Lung (tissue), 12 donors: ENCODE results near the gene DDA1. TPM values are rescaled to one million over a fixed set of nuclear protein-coding genes. Genes with fewer than 3 reads are reported as not detected.

Experiments
- ATAC-seq: fragments of 200-7000 bp; cut with Tn5 transposase; one replicate; pipeline ENCODE4 v1.9.1; 2020; ENCODE audit warnings: moderate number of reproducible peaks; ENCODE audit not compliant: insufficient read depth, low FRiP score
- DNase-seq, 3 donors: peaks; one replicate each; pipeline ENCODE4 v3.0.0-alpha.2; 2013 to 2017
- H3K27ac ChIP-seq, 2 donors: one replicate each; pipeline ENCODE4 v1.5.1; 2013; ENCODE audit warnings: mild to moderate bottlenecking in 2 of 2, moderate library complexity in 2 of 2, control low read depth in 1 of 2, inconsistent platforms in 1 of 2, low read depth in 1 of 2, low read length in 1 of 2
- H3K27me3 ChIP-seq, 3 donors: one replicate each; pipeline ENCODE4 v1.5.1; 2013; ENCODE audit warnings: low read length in 2 of 3; ENCODE audit not compliant: control insufficient read depth in 3 of 3, insufficient read depth in 3 of 3
- H3K36me3 ChIP-seq, 4 donors: one replicate each; pipeline ENCODE4 v1.5.1; 2013; ENCODE audit warnings: low read length in 4 of 4, mild to moderate bottlenecking in 1 of 4, moderate library complexity in 1 of 4; ENCODE audit not compliant: control insufficient read depth in 4 of 4, insufficient read depth in 4 of 4
- H3K4me1 ChIP-seq, 5 donors: one replicate each; pipeline ENCODE4 v1.5.1; 2013; ENCODE audit warnings: low read length in 5 of 5, mild to moderate bottlenecking in 2 of 5, moderate library complexity in 1 of 5; ENCODE audit not compliant: control insufficient read depth in 5 of 5, insufficient read depth in 5 of 5
- H3K4me3 ChIP-seq: one replicate; pipeline ENCODE4 v1.5.1; 2013; ENCODE audit warnings: mild to moderate bottlenecking, control low read depth, moderate library complexity
- H3K9ac ChIP-seq, 2 donors: one replicate each; pipeline ENCODE4 v1.5.1; 2013; ENCODE audit warnings: low read length in 2 of 2, control low read depth in 1 of 2; ENCODE audit not compliant: insufficient read depth in 1 of 2
- H3K9me3 ChIP-seq, 4 donors: one replicate each; pipeline ENCODE4 v1.5.1; 2013; ENCODE audit warnings: low read length in 3 of 4, mild to moderate bottlenecking in 1 of 4, moderate library complexity in 1 of 4; ENCODE audit not compliant: control insufficient read depth in 4 of 4, insufficient read depth in 3 of 4
- CTCF ChIP-seq: IDR thresholded peaks from 2 replicates; pipeline ENCODE4 v1.5.1; 2012; ENCODE audit warnings: mild to moderate bottlenecking; ENCODE audit errors: control extremely low read depth, extremely low read depth
- WGBS, 2 donors: extraction: QIAGEN DNeasy Blood & Tissue Kit; methylation state at CpG; one replicate each; pipeline ENCODE4 v1.1.7; 2013; 5-methylcytosine and 5-hydroxymethylcytosine counted together
- polyA plus RNA-seq, 2 donors: library from polyadenylated mRNA; stranded (reverse); fragments of 200-250 nt; gene quantifications; one replicate each; pipeline ENCODE4 v1.2.1, GENCODE V29; 2013
- total RNA-seq, 2 donors: library from RNA; depleted of rRNA in 1 of 2; stranded (reverse); fragments of >200 nt in 1 of 2; gene quantifications; one replicate each; pipeline ENCODE4 v1.2.1, GENCODE V29; 2014 to 2021
- donor health status: control.
- donor health status: control.
- donor health status: Bipolar disorder and iron deficiency.
- donor health status: healthy.
- donor health status: DM: yes; HTN: yes; CAD: no.

Gene DDA1
- total and polyA plus RNA-seq, 4 donors: 16.1 to 66.5 (median 50.5) TPM

DNA sequence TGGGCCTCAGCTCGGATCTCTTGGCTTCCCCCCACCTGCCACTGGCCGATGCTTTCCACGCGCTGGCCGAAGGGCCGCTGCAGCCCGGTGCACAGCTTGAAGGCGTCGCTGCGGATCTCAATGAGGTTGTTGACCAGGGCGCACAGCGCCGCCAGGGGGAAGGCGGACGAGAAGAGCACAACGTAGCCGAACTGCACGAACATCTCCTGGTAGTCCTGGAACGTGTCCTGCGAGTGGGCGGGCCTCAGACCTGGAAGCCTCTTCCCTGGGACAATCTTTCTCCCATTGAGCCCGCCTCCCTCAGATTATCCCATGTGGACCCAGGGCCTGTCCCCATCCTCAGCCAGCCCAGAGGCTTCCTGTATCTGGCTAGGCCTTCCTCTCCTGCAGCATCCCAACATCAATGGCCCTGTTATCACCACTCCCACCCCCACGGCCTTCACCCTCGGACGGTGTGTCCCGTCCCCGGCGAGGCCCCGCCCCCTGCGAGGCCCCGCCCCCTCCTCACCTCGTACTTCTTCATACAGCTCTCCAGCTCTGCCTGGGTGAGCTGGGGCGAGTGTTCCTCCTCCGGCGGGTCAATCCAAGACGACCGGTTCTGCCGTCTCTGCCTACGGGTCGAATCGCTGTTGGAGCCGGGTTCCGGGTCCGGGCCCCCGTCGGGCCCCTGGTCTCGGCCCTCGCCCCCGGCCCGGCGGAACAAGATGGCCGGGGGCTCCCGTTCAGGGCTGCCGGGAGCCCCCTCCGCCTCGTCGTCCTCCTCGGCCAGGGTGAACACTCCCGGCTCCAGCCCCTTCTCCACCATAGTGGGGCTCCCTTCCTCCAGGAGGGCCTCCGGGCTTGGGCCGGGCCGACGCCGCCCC is 18.5 kb downstream of the DDA1 start:
- Histone ChIP-seq H3K4me3 (peak overlapping the region; percentile 24), H3K36me3 (peaks cover 0 to 14% (median 2%) of the 10 kb centered on the region in 4 donors), H3K4me1 (peaks cover 0 to 8% (median 3%) of the 10 kb centered on the region in 5 donors), H3K9ac (no peak overlapping the region), H3K27ac (no peak overlapping the region), H3K9me3 (no peaks in the 10 kb centered on the region), H3K27me3 (peaks cover 0 to 9% (median 2%) of the 10 kb centered on the region in 3 donors)
- DNase-seq (peak; percentile 63 to 77 (median 72)), ATAC-seq (peak; percentile 75)
- WGBS, 2 donors: 34 to 40% methylated on average over 58 to 64 of the region's 64 CpGs
- no peak for TF ChIP-seq CTCF

DNA sequence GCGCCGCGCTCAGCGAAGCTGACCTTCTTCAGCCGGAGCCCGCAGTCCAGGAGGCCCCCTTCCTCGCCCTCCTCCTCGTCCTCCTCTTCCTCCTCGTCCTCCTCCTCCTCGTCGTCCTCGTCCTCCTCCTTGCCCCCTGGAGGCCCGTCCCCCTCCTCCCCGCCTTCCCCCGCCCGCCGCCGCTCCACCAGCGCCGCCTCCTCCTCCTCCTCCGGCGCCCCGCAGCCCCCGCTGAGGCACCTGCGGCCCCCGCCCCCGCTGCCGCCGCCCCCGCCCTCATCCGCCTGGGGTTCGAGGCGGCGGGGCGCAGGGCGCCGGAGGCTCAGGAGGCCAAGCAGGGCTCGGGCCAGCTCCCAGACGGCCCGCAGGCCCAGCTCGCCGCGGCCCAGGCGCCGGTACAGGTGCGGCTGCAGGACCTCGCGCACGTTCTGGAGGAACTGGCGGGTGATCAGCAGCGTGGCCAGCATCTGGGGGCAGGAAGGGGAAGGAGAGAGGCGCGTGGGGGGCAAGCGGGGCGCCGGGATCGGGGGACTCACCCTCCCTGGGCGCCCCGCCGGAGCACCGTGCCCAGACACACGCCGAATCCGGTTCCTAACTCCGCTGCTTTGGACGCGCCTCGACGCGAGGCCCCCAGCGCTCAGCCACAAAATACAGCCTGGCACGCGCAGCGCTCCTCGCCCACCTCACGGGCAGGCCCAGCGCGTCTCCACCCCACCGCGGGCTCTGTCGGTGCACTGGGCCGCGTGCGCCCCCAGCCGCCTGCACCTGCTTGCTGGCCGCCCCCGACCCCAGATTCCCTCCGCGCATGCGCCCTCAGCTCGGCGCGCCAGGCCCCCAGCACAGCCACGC is 19.4 kb downstream of the DDA1 start:
- no peak for DNase-seq
- peak overlapping the region; percentile 24 for H3K4me3 ChIP-seq
- H3K36me3 ChIP-seq: peaks cover 0 to 14% (median 2%) of the 10 kb centered on the region in 4 donors
- no peak overlapping the region for H3K27ac ChIP-seq
- no peak overlapping the region for H3K9ac ChIP-seq
- ATAC-seq: no peak
- WGBS, 2 donors: 8 to 27% methylated on average over 56 to 94 of the region's 94 CpGs
- H3K9me3 ChIP-seq: no peaks in the 10 kb centered on the region
- TF ChIP-seq CTCF: no peak
- H3K27me3 ChIP-seq: peaks cover 0 to 9% (median 2%) of the 10 kb centered on the region in 3 donors
- peaks cover 0 to 13% (median 1%) of the 10 kb centered on the region in 5 donors for H3K4me1 ChIP-seq

- peaks cover 0 to 13% (median 2%) of the 10 kb centered on the region in 4 donors for H3K36me3 ChIP-seq
- TF ChIP-seq CTCF: no peak
- peaks cover 0 to 17% (median 6%) of the 10 kb centered on the region in 5 donors for H3K4me1 ChIP-seq
- DNase-seq: no peak
- peaks cover 0 to 9% (median 2%) of the 10 kb centered on the region in 3 donors for H3K27me3 ChIP-seq
- H3K9me3 ChIP-seq: no peaks in the 10 kb centered on the region
- WGBS, 2 donors: 65 to 74% methylated on average over 49 to 51 of the region's 51 CpGs
- H3K27ac ChIP-seq: no peak overlapping the region
- H3K4me3 ChIP-seq: no peak overlapping the region
- no peak overlapping the region for H3K9ac ChIP-seq
- no peak for ATAC-seq
These were observed 20.3 kb downstream of the DDA1 start for GRCh38 chr19:17329366-17330261.
